ENCODE data around the gene PRSS2.

The PRSS2 gene

GRCh38 chr7:142801601-142802295 lies 31.0 kb downstream of the PRSS2 start:
- DNase-seq (ENCODE audit: low read depth, low spot score) = no peak

- no peak for DNase-seq (ENCODE audit: low read depth, low spot score)
These were observed 31.5 kb downstream of the PRSS2 start for GRCh38 chr7:142802301-142802700.

- no peak for DNase-seq (ENCODE audit: low read depth, low spot score)
These were observed 33.1 kb downstream of the PRSS2 start for GRCh38 chr7:142803901-142804300.

- DNase-seq (ENCODE audit: low read depth, low spot score) = no peak
These were observed 34.0 kb downstream of the PRSS2 start for GRCh38 chr7:142804728-142805207.

GRCh38 chr7:142805350-142806021 lies 34.7 kb downstream of the PRSS2 start:
- DNase-seq (ENCODE audit: low read depth, low spot score) = no peak

- no peak for DNase-seq (ENCODE audit: low read depth, low spot score)
These were observed 35.2 kb downstream of the PRSS2 start for GRCh38 chr7:142806022-142806356.

GRCh38 chr7:142806957-142807356 lies 36.2 kb downstream of the PRSS2 start:
- DNase-seq (ENCODE audit: low read depth, low spot score) = no peak

- DNase-seq (ENCODE audit: low read depth, low spot score) = no peak
These were observed 37.2 kb downstream of the PRSS2 start for GRCh38 chr7:142807855-142808460.

- no peak for DNase-seq (ENCODE audit: low read depth, low spot score)
These were observed 37.7 kb downstream of the PRSS2 start for GRCh38 chr7:142808461-142808801.

GRCh38 chr7:142808802-142809583 lies 38.2 kb downstream of the PRSS2 start:
- DNase-seq (ENCODE audit: low read depth, low spot score) = no peak

- no peak for DNase-seq (ENCODE audit: low read depth, low spot score)
These were observed 38.9 kb downstream of the PRSS2 start for GRCh38 chr7:142809671-142810070.

- peak; percentile 48 for DNase-seq (ENCODE audit: low read depth, low spot score)
These were observed 40.5 kb downstream of the PRSS2 start for GRCh38 chr7:142811154-142811737.

GRCh38 chr7:142812437-142813215 lies 41.9 kb downstream of the PRSS2 start:
- DNase-seq (ENCODE audit: low read depth, low spot score) = no peak

- DNase-seq (ENCODE audit: low read depth, low spot score) = peak; percentile 88
These were observed 42.5 kb downstream of the PRSS2 start for GRCh38 chr7:142813226-142813625.

GRCh38 chr7:142813699-142814098 lies 42.9 kb downstream of the PRSS2 start:
- no peak for DNase-seq (ENCODE audit: low read depth, low spot score)

GRCh38 chr7:142814451-142814850 lies 43.7 kb downstream of the PRSS2 start:
- DNase-seq (ENCODE audit: low read depth, low spot score) = no peak

GRCh38 chr7:142815134-142815533 lies 44.4 kb downstream of the PRSS2 start:
- DNase-seq (ENCODE audit: low read depth, low spot score) = no peak

GRCh38 chr7:142817506-142817905 lies 46.7 kb downstream of the PRSS2 start:
- DNase-seq (ENCODE audit: low read depth, low spot score) = no peak

- no peak for DNase-seq (ENCODE audit: low read depth, low spot score)
These were observed 48.8 kb downstream of the PRSS2 start for GRCh38 chr7:142819530-142819929.

- no peak for DNase-seq (ENCODE audit: low read depth, low spot score)
These were observed 51.9 kb downstream of the PRSS2 start for GRCh38 chr7:142822714-142823113.
